Upper lobe of left lung (tissue), 6 donors: ENCODE measurements around the gene SAMD1. TPM values are rescaled to one million over a fixed set of nuclear protein-coding genes. Genes with fewer than 3 reads are reported as not detected.

Source experiments
- ATAC-seq, 2 donors: fragments of 200-7000 bp; cut with Tn5 transposase; one replicate each; pipeline ENCODE4 v1.9.1; 2022; ENCODE audit warnings: mild to moderate bottlenecking in 2 of 2, moderate library complexity in 2 of 2; ENCODE audit not compliant: low FRiP score in 2 of 2
- DNase-seq, 2 donors: peaks; one replicate each; pipeline ENCODE4 v3.0.0-alpha.2; 2019 to 2020
- H3K27ac ChIP-seq, 4 donors: fragments of 200-600 bp; sonication (generic); one replicate each; pipeline ENCODE4 v1.5.1; 2016 to 2019
- H3K27me3 ChIP-seq, 4 donors: fragments of 200-600 bp; sonication (generic); one replicate each; pipeline ENCODE4 v1.5.1; 2017 to 2019
- H3K36me3 ChIP-seq, 4 donors: fragments of 200-600 bp; sonication (generic); one replicate each; pipeline ENCODE4 v1.5.1; 2016 to 2019
- H3K4me1 ChIP-seq, 4 donors: fragments of 200-600 bp; sonication (generic); one replicate each; pipeline ENCODE4 v1.5.1; 2018 to 2019
- H3K4me3 ChIP-seq, 4 donors: fragments of 200-600 bp; sonication (generic); one replicate each; pipeline ENCODE4 v1.5.1; 2017 to 2019; ENCODE audit warnings: mild to moderate bottlenecking in 2 of 4, moderate library complexity in 1 of 4
- H3K9me3 ChIP-seq, 4 donors: fragments of 200-600 bp; sonication (generic); one replicate each; pipeline ENCODE4 v1.5.1; 2018 to 2019
- EP300 ChIP-seq, 4 donors: sonication (generic); formaldehyde crosslinking; IDR thresholded peaks; one replicate each; pipeline ENCODE4 v1.5.1; 2017; ENCODE audit warnings: antibody characterized with exemption in 4 of 4, control low read depth in 2 of 4
- POLR2A ChIP-seq, 4 donors: fragments of 450-650 bp; IDR thresholded peaks; one replicate each; pipeline ENCODE4 v1.5.1; 2016 to 2017; ENCODE audit warnings: antibody characterized with exemption in 4 of 4, mild to moderate bottlenecking in 2 of 4
- POLR2AphosphoS5 ChIP-seq, 2 donors: sonication (generic); formaldehyde crosslinking; IDR thresholded peaks; one replicate each; pipeline ENCODE4 v1.5.1; 2017; ENCODE audit warnings: antibody characterized with exemption in 2 of 2
- WGBS, 2 donors: methylation state at CpG; one replicate each; pipeline ENCODE4 v1.1.5; 2017 to 2018; 5-methylcytosine and 5-hydroxymethylcytosine counted together
- total RNA-seq, 6 donors: library from RNA; depleted of rRNA in 4 of 6; stranded (reverse); fragments of >200 nt in 4 of 6; gene quantifications; one replicate each; pipeline versions ENCODE4 v1.1.0 to v1.2.1, GENCODE V29; 2016 to 2021
- TF ChIP-seq, protein P1 (sequence below), 6 experiments: fragments of 450-650 bp in 4 of 6; fragments of 200-600 bp in 2 of 6; sonication (generic) in 2 of 6; IDR thresholded peaks; one replicate each; pipeline ENCODE4 v1.5.1; 2016 to 2019; ENCODE audit warnings: antibody characterized with exemption in 6 of 6
- donor health status: DM: no; HTN: no; CAD: no; lungs with moderate emphysema.
- donor health status: DM: no; HTN: yes; CAD: no; lungs with severe emphysema.

SAMD1 gene
- total RNA-seq, 6 donors from 2014 or later, result 17.8 to 62.8 (median 37.0) TPM

DNA sequence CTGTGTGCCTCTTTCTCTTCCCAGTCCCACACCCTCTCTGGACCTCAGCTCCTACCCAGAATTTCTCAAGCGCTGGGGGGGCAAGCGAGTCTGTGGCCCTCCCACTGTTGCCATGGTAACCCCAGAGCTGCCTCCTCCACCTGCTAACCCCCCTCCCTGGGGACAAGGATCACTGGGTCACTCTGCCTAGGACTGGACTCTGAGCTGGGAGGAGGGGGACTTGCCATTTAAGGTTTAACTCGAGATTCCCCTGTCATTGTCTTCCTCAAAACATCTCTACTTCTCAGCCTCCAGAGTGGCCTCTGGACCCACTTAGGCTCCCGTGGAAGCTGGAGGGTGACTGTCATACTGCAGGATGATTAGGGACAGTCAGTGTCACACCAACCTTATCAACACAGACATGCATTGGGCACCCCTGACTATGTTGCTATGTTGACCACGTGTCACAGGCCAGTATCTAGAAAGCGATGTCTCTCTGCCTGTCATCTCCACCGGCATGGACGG, 30.8 kb downstream of the SAMD1 start:
- TF ChIP-seq POLR2AphosphoS5 (IDR thresholded peaks at IDR 0.05), result no peak
- no peak for TF ChIP-seq POLR2A (IDR thresholded peaks at IDR 0.05)
- TF ChIP-seq EP300 (IDR thresholded peaks at IDR 0.05), result no peak
- TF ChIP-seq, protein P1, sequence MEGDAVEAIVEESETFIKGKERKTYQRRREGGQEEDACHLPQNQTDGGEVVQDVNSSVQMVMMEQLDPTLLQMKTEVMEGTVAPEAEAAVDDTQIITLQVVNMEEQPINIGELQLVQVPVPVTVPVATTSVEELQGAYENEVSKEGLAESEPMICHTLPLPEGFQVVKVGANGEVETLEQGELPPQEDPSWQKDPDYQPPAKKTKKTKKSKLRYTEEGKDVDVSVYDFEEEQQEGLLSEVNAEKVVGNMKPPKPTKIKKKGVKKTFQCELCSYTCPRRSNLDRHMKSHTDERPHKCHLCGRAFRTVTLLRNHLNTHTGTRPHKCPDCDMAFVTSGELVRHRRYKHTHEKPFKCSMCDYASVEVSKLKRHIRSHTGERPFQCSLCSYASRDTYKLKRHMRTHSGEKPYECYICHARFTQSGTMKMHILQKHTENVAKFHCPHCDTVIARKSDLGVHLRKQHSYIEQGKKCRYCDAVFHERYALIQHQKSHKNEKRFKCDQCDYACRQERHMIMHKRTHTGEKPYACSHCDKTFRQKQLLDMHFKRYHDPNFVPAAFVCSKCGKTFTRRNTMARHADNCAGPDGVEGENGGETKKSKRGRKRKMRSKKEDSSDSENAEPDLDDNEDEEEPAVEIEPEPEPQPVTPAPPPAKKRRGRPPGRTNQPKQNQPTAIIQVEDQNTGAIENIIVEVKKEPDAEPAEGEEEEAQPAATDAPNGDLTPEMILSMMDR (IDR thresholded peaks at IDR 0.05), result no peak
- 56 to 62% methylated on average over 6 to 8 of the region's 8 CpGs for WGBS, 2 donors
- peaks cover 0 to 20% (median 2%) of the 10 kb centered on the region in 4 donors for H3K27me3 ChIP-seq
- no peaks in the 10 kb centered on the region for H3K9me3 ChIP-seq
- DNase-seq (no peak), ATAC-seq (no peak)
- H3K36me3 ChIP-seq, result no peaks in the 10 kb centered on the region
- peaks cover 10 to 24% (median 17%) of the 10 kb centered on the region in 4 donors for H3K4me1 ChIP-seq
- H3K27ac ChIP-seq, result no peak overlapping the region
- no peak overlapping the region for H3K4me3 ChIP-seq

DNA sequence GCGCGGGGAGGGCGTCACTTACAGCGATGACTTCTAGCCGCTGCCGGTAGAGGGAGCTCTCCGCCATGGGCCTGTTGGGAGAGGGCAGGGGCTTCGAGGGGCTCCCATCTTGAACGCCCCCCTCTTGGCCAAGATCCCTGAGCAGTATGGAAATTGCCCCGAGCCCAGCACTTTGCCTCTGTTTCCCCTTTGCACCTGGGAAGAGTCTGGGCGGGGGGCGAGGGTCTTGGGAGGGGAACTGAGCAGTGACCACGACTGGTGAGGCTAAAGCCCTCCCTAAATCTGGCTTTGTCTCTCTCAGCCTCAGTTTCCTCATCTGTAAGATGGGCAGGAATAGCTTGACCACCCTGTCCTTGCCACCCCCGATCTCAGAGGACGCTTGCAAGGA, 31.5 kb downstream of the SAMD1 start:
- Histone ChIP-seq H3K27me3 (peaks cover 0 to 20% (median 2%) of the 10 kb centered on the region in 4 donors), H3K27ac (no peak overlapping the region), H3K36me3 (no peaks in the 10 kb centered on the region), H3K4me3 (no peak overlapping the region), H3K4me1 (peaks cover 10 to 24% (median 17%) of the 10 kb centered on the region in 4 donors), H3K9me3 (no peaks in the 10 kb centered on the region)
- no peak for TF ChIP-seq POLR2A (IDR thresholded peaks at IDR 0.05)
- TF ChIP-seq, protein P1 (IDR thresholded peaks at IDR 0.05), result peak; percentile 26 to 54 (median 42)
- DNase-seq (no peak), ATAC-seq (no peak)
- 24 to 56% methylated on average over 3 to 15 of the region's 15 CpGs for WGBS, 2 donors

- no peaks in the 10 kb centered on the region for H3K36me3 ChIP-seq
- no peaks in the 10 kb centered on the region for H3K9me3 ChIP-seq
- peaks cover 10 to 24% (median 17%) of the 10 kb centered on the region in 4 donors for H3K4me1 ChIP-seq
- no peak for ATAC-seq
- H3K27me3 ChIP-seq, result peaks cover 0 to 20% (median 2%) of the 10 kb centered on the region in 4 donors
- no peak for TF ChIP-seq POLR2A (IDR thresholded peaks at IDR 0.05)
- TF ChIP-seq EP300 (IDR thresholded peaks at IDR 0.05), result no peak
- TF ChIP-seq, protein P1 (IDR thresholded peaks at IDR 0.05), result no peak
- TF ChIP-seq POLR2AphosphoS5 (IDR thresholded peaks at IDR 0.05), result no peak
- no peak overlapping the region for H3K27ac ChIP-seq
- DNase-seq, result no peak
- WGBS, 2 donors, result 31 to 33% methylated on average over 17 of the region's 17 CpGs
- H3K4me3 ChIP-seq, result no peak overlapping the region
These were observed 32.1 kb downstream of the SAMD1 start for GRCh38 chr19:14058182-14059092.

DNA sequence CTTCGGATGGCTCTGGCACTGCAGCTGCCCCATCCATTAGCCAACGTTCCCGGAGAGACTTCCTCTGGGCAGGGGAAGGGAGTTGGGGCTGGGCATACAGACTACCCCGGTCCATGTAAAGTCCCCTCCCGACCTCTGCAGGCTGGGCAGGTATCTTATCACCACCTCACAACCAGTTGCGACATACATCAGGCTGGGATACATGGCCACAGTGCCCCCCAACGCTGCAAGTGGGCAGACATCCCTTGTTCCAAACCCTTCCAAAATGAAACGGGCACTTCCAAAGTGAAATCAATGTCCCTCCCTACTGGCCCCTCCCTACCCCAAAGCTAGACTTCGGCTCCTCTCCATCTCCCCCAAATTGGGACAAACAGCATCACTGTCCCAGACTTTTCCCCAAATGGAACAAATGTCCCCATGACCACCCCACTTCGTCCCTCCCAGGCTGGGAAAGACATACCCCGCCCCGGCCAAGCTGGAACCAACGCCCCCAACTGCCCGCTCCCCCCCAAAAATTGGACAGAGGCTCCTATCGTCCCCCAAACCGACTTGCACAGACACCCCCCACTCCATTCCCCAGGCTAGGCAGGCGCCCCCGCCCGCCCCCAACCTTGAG, 33.7 kb downstream of the SAMD1 start:
- Histone ChIP-seq H3K36me3 (peaks cover 0 to 8% (median under 1%) of the 10 kb centered on the region in 4 donors), H3K4me3 (peak overlapping the region in 3 of 4 donors; percentile 28 to 36 (median 34)), H3K9me3 (no peaks in the 10 kb centered on the region), H3K27me3 (peaks cover 0 to 20% (median 2%) of the 10 kb centered on the region in 4 donors), H3K27ac (no peak overlapping the region), H3K4me1 (peaks cover 10 to 24% (median 17%) of the 10 kb centered on the region in 4 donors)
- ATAC-seq (no peak), DNase-seq (no peak)
- TF ChIP-seq, protein P1 (IDR thresholded peaks at IDR 0.05), result no peak
- TF ChIP-seq POLR2AphosphoS5 (IDR thresholded peaks at IDR 0.05) (no peak), POLR2A (IDR thresholded peaks at IDR 0.05) (no peak), EP300 (IDR thresholded peaks at IDR 0.05) (no peak)
- WGBS, 2 donors, result 53 to 61% methylated on average over 4 to 11 of the region's 19 CpGs
